ENCODE measurements around the gene CCDC9B.

Gene CCDC9B

GRCh38 chr15:40380636-40381035, 39.9 kb upstream of the CCDC9B start:
- Histone ChIP-seq H3K9ac (ENCODE audit: low read depth, low read length) (no peak overlapping the region), H3K4me1 (ENCODE audit: insufficient read depth, low read length) (peaks cover 25% of the 10 kb centered on the region), H3K27ac (ENCODE audit: low read length) (no peak overlapping the region), H4K20me1 (ENCODE audit: insufficient read depth, low read length) (peaks cover 8% of the 10 kb centered on the region; the same call in 1 of the 2 replicates), H3K27me3 (ENCODE audit: insufficient read depth, low read length, poor library complexity) (no peaks in the 10 kb centered on the region), H3K79me2 (ENCODE audit: insufficient read depth, low read length) (peaks cover 28% of the 10 kb centered on the region), H3K36me3 (ENCODE audit: insufficient read depth, low read length) (peaks cover 14% of the 10 kb centered on the region), H3K9me3 (ENCODE audit: insufficient read depth, low read length, severe bottlenecking) (no peaks in the 10 kb centered on the region), H2AFZ (ENCODE audit: low read depth, low read length) (no peak overlapping the region), H3K4me2 (ENCODE audit: insufficient read depth, low read length) (no peak overlapping the region), H3K4me3 (ENCODE audit: low read depth in 1 of 2, low read length in 2 of 2) (no peak overlapping the region)
- ATAC-seq (ENCODE audit: insufficient read depth, low read depth) (no peak), DNase-seq (no peak)
- TF ChIP-seq, protein P1, sequence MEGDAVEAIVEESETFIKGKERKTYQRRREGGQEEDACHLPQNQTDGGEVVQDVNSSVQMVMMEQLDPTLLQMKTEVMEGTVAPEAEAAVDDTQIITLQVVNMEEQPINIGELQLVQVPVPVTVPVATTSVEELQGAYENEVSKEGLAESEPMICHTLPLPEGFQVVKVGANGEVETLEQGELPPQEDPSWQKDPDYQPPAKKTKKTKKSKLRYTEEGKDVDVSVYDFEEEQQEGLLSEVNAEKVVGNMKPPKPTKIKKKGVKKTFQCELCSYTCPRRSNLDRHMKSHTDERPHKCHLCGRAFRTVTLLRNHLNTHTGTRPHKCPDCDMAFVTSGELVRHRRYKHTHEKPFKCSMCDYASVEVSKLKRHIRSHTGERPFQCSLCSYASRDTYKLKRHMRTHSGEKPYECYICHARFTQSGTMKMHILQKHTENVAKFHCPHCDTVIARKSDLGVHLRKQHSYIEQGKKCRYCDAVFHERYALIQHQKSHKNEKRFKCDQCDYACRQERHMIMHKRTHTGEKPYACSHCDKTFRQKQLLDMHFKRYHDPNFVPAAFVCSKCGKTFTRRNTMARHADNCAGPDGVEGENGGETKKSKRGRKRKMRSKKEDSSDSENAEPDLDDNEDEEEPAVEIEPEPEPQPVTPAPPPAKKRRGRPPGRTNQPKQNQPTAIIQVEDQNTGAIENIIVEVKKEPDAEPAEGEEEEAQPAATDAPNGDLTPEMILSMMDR (IDR thresholded peaks at IDR 0.05; ENCODE audit: borderline replicate concordance, extremely low read depth, low read length, poor library complexity, severe bottlenecking): no peak
- TF ChIP-seq EZH2 (IDR thresholded peaks at IDR 0.05; ENCODE audit: borderline replicate concordance, low read depth, low read length, severe bottlenecking): no peak

- Histone ChIP-seq H4K20me1 (ENCODE audit: insufficient read depth, low read length) (peaks cover 3% of the 10 kb centered on the region; the same call in 1 of the 2 replicates), H3K27me3 (ENCODE audit: insufficient read depth, low read length, poor library complexity) (no peaks in the 10 kb centered on the region), H3K27ac (ENCODE audit: low read length) (no peak overlapping the region), H3K4me3 (ENCODE audit: low read depth in 1 of 2, low read length in 2 of 2) (no peak overlapping the region), H3K79me2 (ENCODE audit: insufficient read depth, low read length) (peaks cover 20% of the 10 kb centered on the region), H3K4me1 (ENCODE audit: insufficient read depth, low read length) (peaks cover 19% of the 10 kb centered on the region), H2AFZ (ENCODE audit: low read depth, low read length) (no peak overlapping the region), H3K4me2 (ENCODE audit: insufficient read depth, low read length) (no peak overlapping the region), H3K9me3 (ENCODE audit: insufficient read depth, low read length, severe bottlenecking) (no peaks in the 10 kb centered on the region), H3K9ac (ENCODE audit: low read depth, low read length) (no peak overlapping the region), H3K36me3 (ENCODE audit: insufficient read depth, low read length) (peaks cover 6% of the 10 kb centered on the region)
- DNase-seq: no peak
- ATAC-seq (ENCODE audit: insufficient read depth, low read depth): no peak
- TF ChIP-seq, protein P1 (IDR thresholded peaks at IDR 0.05; ENCODE audit: borderline replicate concordance, extremely low read depth, low read length, poor library complexity, severe bottlenecking): no peak
- no peak for TF ChIP-seq EZH2 (IDR thresholded peaks at IDR 0.05; ENCODE audit: borderline replicate concordance, low read depth, low read length, severe bottlenecking)
Measured at GRCh38 chr15:40379853-40380252, 39.1 kb upstream of the CCDC9B start.

- H3K4me1 ChIP-seq (ENCODE audit: insufficient read depth, low read length): peaks cover 14% of the 10 kb centered on the region
- H2AFZ ChIP-seq (ENCODE audit: low read depth, low read length): no peak overlapping the region
- no peak for DNase-seq
- H3K4me2 ChIP-seq (ENCODE audit: insufficient read depth, low read length): no peak overlapping the region
- peaks cover 2% of the 10 kb centered on the region; the same call in 1 of the 2 replicates for H3K36me3 ChIP-seq (ENCODE audit: insufficient read depth, low read length)
- ATAC-seq (ENCODE audit: insufficient read depth, low read depth): no peak
- H3K79me2 ChIP-seq (ENCODE audit: insufficient read depth, low read length): peaks cover 15% of the 10 kb centered on the region
- H3K27ac ChIP-seq (ENCODE audit: low read length): no peak overlapping the region
- peaks cover under 1% of the 10 kb centered on the region; the same call in 1 of the 2 replicates for H4K20me1 ChIP-seq (ENCODE audit: insufficient read depth, low read length)
- TF ChIP-seq, protein P1 (IDR thresholded peaks at IDR 0.05; ENCODE audit: borderline replicate concordance, extremely low read depth, low read length, poor library complexity, severe bottlenecking): no peak
- no peak for TF ChIP-seq EZH2 (IDR thresholded peaks at IDR 0.05; ENCODE audit: borderline replicate concordance, low read depth, low read length, severe bottlenecking)
- no peak overlapping the region for H3K9ac ChIP-seq (ENCODE audit: low read depth, low read length)
- no peaks in the 10 kb centered on the region for H3K27me3 ChIP-seq (ENCODE audit: insufficient read depth, low read length, poor library complexity)
- H3K9me3 ChIP-seq (ENCODE audit: insufficient read depth, low read length, severe bottlenecking): no peaks in the 10 kb centered on the region
- no peak overlapping the region for H3K4me3 ChIP-seq (ENCODE audit: low read depth in 1 of 2, low read length in 2 of 2)
Measured at GRCh38 chr15:40379374-40379773, 38.6 kb upstream of the CCDC9B start.

DNA sequence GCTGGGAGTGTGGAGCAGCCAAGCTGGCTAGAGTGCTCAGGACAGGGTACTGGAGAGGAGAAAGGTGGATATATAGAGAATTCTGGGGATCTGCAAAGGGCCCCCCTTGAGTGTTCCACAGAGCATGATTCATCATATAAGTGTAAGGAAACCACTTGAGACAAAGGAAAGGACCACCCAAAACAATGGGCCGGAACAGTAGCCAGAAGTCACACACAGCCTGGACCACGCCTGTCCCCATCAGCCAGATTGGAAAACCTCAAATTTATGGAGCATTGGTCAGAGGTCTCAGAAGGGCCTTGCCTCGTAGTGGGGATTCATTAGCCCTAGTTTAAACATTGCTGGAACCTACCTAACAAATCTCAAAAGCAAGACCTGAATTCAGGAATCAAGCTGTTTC, 36.9 kb upstream of the CCDC9B start:
- Histone ChIP-seq H3K79me2 (ENCODE audit: insufficient read depth, low read length) (no peaks in the 10 kb centered on the region), H3K9me3 (ENCODE audit: insufficient read depth, low read length, severe bottlenecking) (no peaks in the 10 kb centered on the region), H3K27ac (ENCODE audit: low read length) (no peak overlapping the region), H3K27me3 (ENCODE audit: insufficient read depth, low read length, poor library complexity) (no peaks in the 10 kb centered on the region), H3K9ac (ENCODE audit: low read depth, low read length) (no peak overlapping the region), H3K4me1 (ENCODE audit: insufficient read depth, low read length) (peaks cover 3% of the 10 kb centered on the region), H4K20me1 (ENCODE audit: insufficient read depth, low read length) (no peaks in the 10 kb centered on the region), H3K36me3 (ENCODE audit: insufficient read depth, low read length) (no peaks in the 10 kb centered on the region), H3K4me2 (ENCODE audit: insufficient read depth, low read length) (no peak overlapping the region), H2AFZ (ENCODE audit: low read depth, low read length) (no peak overlapping the region), H3K4me3 (ENCODE audit: low read depth in 1 of 2, low read length in 2 of 2) (no peak overlapping the region)
- DNase-seq (no peak), ATAC-seq (ENCODE audit: insufficient read depth, low read depth) (no peak)
- TF ChIP-seq, protein P1 (IDR thresholded peaks at IDR 0.05; ENCODE audit: borderline replicate concordance, extremely low read depth, low read length, poor library complexity, severe bottlenecking): no peak
- TF ChIP-seq EZH2 (IDR thresholded peaks at IDR 0.05; ENCODE audit: borderline replicate concordance, low read depth, low read length, severe bottlenecking): no peak

Data from DND-41 (cell line).